ENCODE data around the gene HIPK1. TPM values are rescaled to one million over a fixed set of nuclear protein-coding genes. Genes with fewer than 3 reads are reported as not detected.

The HIPK1 gene
- total RNA-seq, 1 experiment from 2014 or later = 40.1 TPM

- no peak overlapping the region for H3K27ac ChIP-seq (ENCODE audit: low read depth, low read length)
- H3K36me3 ChIP-seq (ENCODE audit: control insufficient read depth in 1 of 2, insufficient read depth in 2 of 2, low read length in 2 of 2) = no peaks in the 10 kb centered on the region
- ChIA-PET POLR2A (no interaction called here), RAD21 (ENCODE audit: low non-redundant PET in 1 of 2, low total read pairs in 2 of 2, uncharacterized antibody in 2 of 2, unreplicated experiment in 2 of 2) (no interaction called here), CTCF (interaction anchor here (1.6 to 6.3 kb wide), 2 partner anchors 302 to 978 kb away, joined by 3 to 87 read pairs; no protein-coding TSS in a partner anchor)
- no TSS peak for BruUV-seq (replicated peaks)
- TF ChIP-seq POLR2A (IDR thresholded peaks at IDR 0.05; ENCODE audit: borderline replicate concordance, extremely low read depth, insufficient read depth, insufficient read length) = no peak
- no peak for TF ChIP-seq EZH2 (IDR thresholded peaks at IDR 0.05)
- TF ChIP-seq YY1 (IDR thresholded peaks at IDR 0.05; ENCODE audit: extremely low read depth, insufficient replicate concordance, low read depth, low read length) = no peak
- TF ChIP-seq SIN3A (IDR thresholded peaks at IDR 0.05; ENCODE audit: low read depth) = no peak
- TF ChIP-seq, protein P1, sequence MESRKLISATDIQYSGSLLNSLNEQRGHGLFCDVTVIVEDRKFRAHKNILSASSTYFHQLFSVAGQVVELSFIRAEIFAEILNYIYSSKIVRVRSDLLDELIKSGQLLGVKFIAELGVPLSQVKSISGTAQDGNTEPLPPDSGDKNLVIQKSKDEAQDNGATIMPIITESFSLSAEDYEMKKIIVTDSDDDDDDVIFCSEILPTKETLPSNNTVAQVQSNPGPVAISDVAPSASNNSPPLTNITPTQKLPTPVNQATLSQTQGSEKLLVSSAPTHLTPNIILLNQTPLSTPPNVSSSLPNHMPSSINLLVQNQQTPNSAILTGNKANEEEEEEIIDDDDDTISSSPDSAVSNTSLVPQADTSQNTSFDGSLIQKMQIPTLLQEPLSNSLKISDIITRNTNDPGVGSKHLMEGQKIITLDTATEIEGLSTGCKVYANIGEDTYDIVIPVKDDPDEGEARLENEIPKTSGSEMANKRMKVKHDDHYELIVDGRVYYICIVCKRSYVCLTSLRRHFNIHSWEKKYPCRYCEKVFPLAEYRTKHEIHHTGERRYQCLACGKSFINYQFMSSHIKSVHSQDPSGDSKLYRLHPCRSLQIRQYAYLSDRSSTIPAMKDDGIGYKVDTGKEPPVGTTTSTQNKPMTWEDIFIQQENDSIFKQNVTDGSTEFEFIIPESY (IDR thresholded peaks at IDR 0.05; ENCODE audit: extremely low read depth, insufficient replicate concordance, low read length) = no peak
- TF ChIP-seq EGR1 (IDR thresholded peaks at IDR 0.05; ENCODE audit: low read depth) = no peak
- no peak for TF ChIP-seq POLR2AphosphoS5 (IDR thresholded peaks at IDR 0.05; ENCODE audit: low read depth, low read length)
- TF ChIP-seq SRF (IDR thresholded peaks at IDR 0.05; ENCODE audit: low read depth) = no peak
- no peak for TF ChIP-seq ZFX (IDR thresholded peaks at IDR 0.05)
- TF ChIP-seq, protein P2, sequence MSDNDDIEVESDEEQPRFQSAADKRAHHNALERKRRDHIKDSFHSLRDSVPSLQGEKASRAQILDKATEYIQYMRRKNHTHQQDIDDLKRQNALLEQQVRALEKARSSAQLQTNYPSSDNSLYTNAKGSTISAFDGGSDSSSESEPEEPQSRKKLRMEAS (IDR thresholded peaks at IDR 0.05) = no peak
- no peak for TF ChIP-seq RAD21 (IDR thresholded peaks at IDR 0.05; ENCODE audit: low read depth)
- no peak for TF ChIP-seq SP1 (IDR thresholded peaks at IDR 0.05; ENCODE audit: low read depth)
- TF ChIP-seq JUND (IDR thresholded peaks at IDR 0.05) = no peak
- no peaks in the 10 kb centered on the region for H3K27me3 ChIP-seq (ENCODE audit: insufficient read depth, low read length)
- ATAC-seq (no peak), DNase-seq (ENCODE audit: low read depth, low spot score) (no peak)
- no peak overlapping the region for H3K4me2 ChIP-seq (ENCODE audit: low read length)
- no peak overlapping the region for H3K9ac ChIP-seq (ENCODE audit: low read length)
- peaks cover 5 to 10% of the 10 kb centered on the region in 2 experiments; a peak in 3 of 4 replicates for H3K4me1 ChIP-seq (ENCODE audit: control insufficient read depth in 1 of 2, insufficient read depth in 2 of 2, low read length in 2 of 2)
- H3K79me2 ChIP-seq (ENCODE audit: insufficient read depth, low read length) = no peaks in the 10 kb centered on the region
- no peak overlapping the region for H2AFZ ChIP-seq (ENCODE audit: low read depth, low read length, poor library complexity, severe bottlenecking)
- H3K9me3 ChIP-seq (ENCODE audit: control insufficient read depth in 1 of 2, insufficient read depth in 1 of 2, low read depth in 1 of 2, low read length in 2 of 2) = no peaks in the 10 kb centered on the region
- no peak overlapping the region for H3K4me3 ChIP-seq (replicated peaks in 1 of 2; ENCODE audit: low read depth in 1 of 2, low read length in 2 of 2)
- H3K9me2 ChIP-seq (ENCODE audit: insufficient read depth) = no peaks in the 10 kb centered on the region
- intact Hi-C loops (cut with micrococcal nuclease) = no loop called here
- H4K20me1 ChIP-seq (ENCODE audit: insufficient read depth) = no peaks in the 10 kb centered on the region
Observed at GRCh38 chr1:113980110-113980509, 51.0 kb downstream of the HIPK1 start.
